C4-2B (cell line): ENCODE results near the gene HOXD12.

Source experiments
- ZFX ChIP-seq: fragments of 450-650 bp; IDR thresholded peaks from 2 replicates; pipeline ENCODE4 v1.6.1; 2017
- TF ChIP-seq, protein P1 (sequence below): fragments of 450-650 bp; conservative IDR thresholded peaks from 2 replicates; pipeline ENCODE4 v1.5.1; 2017; ENCODE audit warnings: mild to moderate bottlenecking

DNA sequence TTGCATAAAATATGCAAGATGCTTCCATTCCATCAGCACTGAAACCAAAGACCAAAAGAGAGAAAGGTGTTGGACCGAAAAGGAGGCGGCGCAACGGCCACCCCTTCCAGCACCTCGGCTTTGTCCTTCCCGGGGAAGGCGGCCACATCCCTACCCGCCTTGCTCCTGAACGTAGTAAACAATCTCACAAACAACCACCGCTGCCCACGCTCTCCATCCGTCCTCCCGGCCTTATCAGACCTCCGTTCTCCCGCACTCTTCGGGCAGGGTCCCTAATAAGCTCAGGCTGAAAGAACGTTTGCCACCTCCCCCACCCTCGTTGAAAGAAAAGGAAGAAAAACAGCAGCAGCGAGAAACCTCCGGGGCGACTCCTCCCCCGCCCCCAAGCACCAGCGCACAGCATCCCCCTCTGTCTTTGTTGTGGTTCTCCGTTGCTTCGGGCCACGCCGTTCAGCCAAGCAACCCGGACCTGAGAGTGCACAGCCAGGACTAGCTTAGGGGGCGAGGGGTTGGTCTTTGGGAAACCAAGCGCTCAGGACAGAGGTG lies 20.2 kb upstream of the HOXD12 start:
- TF ChIP-seq, protein P1, sequence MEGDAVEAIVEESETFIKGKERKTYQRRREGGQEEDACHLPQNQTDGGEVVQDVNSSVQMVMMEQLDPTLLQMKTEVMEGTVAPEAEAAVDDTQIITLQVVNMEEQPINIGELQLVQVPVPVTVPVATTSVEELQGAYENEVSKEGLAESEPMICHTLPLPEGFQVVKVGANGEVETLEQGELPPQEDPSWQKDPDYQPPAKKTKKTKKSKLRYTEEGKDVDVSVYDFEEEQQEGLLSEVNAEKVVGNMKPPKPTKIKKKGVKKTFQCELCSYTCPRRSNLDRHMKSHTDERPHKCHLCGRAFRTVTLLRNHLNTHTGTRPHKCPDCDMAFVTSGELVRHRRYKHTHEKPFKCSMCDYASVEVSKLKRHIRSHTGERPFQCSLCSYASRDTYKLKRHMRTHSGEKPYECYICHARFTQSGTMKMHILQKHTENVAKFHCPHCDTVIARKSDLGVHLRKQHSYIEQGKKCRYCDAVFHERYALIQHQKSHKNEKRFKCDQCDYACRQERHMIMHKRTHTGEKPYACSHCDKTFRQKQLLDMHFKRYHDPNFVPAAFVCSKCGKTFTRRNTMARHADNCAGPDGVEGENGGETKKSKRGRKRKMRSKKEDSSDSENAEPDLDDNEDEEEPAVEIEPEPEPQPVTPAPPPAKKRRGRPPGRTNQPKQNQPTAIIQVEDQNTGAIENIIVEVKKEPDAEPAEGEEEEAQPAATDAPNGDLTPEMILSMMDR, result no peak
- TF ChIP-seq ZFX, result no peak
